ENCODE data around the gene ANKRD13B.

ANKRD13B gene

DNA sequence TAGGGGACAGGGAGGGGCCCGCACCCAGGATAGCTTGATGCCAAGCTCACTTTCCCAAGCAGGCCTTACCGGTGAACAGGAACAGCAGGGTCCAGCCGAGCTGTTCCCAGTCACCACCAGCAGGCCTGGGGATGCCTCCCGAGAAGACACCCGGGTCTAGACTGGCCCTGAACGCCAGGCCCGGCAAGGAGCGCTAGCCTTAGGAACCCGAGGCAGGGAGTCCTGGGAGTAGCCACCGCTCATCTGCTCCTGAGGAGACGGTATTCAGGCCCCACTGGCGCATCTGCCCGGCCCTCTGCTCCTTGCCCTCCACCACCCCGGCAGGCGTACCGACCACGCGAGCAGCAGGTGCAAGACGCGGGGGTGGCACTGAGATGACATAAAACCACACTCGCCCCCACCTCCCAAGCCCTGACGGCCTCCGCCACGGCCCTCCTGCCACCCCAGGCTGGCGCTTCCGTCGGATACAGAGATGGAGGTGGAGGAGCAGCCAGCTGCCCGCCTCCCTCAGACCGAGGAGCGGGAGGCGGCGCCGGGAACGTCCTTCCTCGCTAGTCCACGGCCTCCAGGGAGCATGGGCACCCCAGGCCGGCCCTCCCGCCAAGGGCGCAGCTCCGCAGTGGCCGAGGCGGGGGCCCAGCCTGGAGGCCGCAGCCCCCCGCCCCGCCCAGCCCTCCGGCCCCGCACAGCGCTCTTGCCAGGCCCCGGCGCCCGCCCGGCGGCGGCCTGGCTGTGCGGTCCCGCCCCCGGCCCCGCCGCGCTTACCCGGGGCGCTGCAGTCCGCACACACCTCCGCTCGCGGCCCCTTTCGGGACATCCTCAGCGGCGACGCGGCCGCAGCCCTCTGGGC, 4.1 kb upstream of the ANKRD13B start (continued):
- TF ChIP-seq, protein P1, sequence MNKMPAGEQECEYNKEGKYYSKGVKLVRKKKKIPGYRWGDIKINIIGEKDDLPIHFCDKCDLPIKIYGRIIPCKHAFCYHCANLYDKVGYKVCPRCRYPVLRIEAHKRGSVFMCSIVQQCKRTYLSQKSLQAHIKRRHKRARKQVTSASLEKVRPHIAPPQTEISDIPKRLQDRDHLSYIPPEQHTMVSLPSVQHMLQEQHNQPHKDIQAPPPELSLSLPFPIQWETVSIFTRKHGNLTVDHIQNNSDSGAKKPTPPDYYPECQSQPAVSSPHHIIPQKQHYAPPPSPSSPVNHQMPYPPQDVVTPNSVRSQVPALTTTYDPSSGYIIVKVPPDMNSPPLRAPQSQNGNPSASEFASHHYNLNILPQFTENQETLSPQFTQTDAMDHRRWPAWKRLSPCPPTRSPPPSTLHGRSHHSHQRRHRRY (tag by site-specific recombination; IDR thresholded peaks at IDR 0.05), result no peak
- TF ChIP-seq OSR2 (tag by site-specific recombination; IDR thresholded peaks at IDR 0.05) (no peak), ZNF133 (tag by site-specific recombination; IDR thresholded peaks at IDR 0.05) (no peak), ZNF76 (tag by site-specific recombination; IDR thresholded peaks at IDR 0.05; ENCODE audit: borderline replicate concordance, low read depth) (no peak), SALL2 (tag by site-specific recombination; IDR thresholded peaks at IDR 0.05; ENCODE audit: borderline replicate concordance) (no peak), ZFHX2 (tag by site-specific recombination; conservative IDR thresholded peaks at IDR 0.05) (peak; percentile 97), INSM2 (tag by site-specific recombination; IDR thresholded peaks at IDR 0.05) (no peak), KLF7 (tag by site-specific recombination; IDR thresholded peaks at IDR 0.05; ENCODE audit: borderline replicate concordance) (no peak), ZNF394 (tag by site-specific recombination; IDR thresholded peaks at IDR 0.05; ENCODE audit: borderline replicate concordance) (peak; percentile 78; the same call in 1 of the 2 replicates), ZNF449 (tag by site-specific recombination; IDR thresholded peaks at IDR 0.05) (no peak), ZNF169 (tag by site-specific recombination; IDR thresholded peaks at IDR 0.05) (no peak), GLI4 (tag by site-specific recombination; IDR thresholded peaks at IDR 0.05) (peak; percentile 49; the same call in 1 of the 2 replicates), ZNF664 (tag by site-specific recombination; IDR thresholded peaks at IDR 0.05) (no peak), BCL11A (tag by site-specific recombination; IDR thresholded peaks at IDR 0.05; ENCODE audit: low read depth) (no peak), WT1 (tag by site-specific recombination; IDR thresholded peaks at IDR 0.05) (no peak), ZNF626 (tag by site-specific recombination; IDR thresholded peaks at IDR 0.05) (no peak), ZNF571 (tag by site-specific recombination; IDR thresholded peaks at IDR 0.05) (no peak), HOXC10 (CRISPR knock-in tag; IDR thresholded peaks at IDR 0.05) (no peak), GLI2 (tag by site-specific recombination; IDR thresholded peaks at IDR 0.05; ENCODE audit: borderline replicate concordance, low read depth) (no peak), ZNF416 (tag by site-specific recombination; IDR thresholded peaks at IDR 0.05) (no peak), ZNF140 (tag by site-specific recombination; IDR thresholded peaks at IDR 0.05) (no peak), ZNF48 (tag by site-specific recombination; IDR thresholded peaks at IDR 0.05) (no peak), ZSCAN23 (tag by site-specific recombination; IDR thresholded peaks at IDR 0.05) (no peak), ZSCAN16 (tag by site-specific recombination; IDR thresholded peaks at IDR 0.05) (no peak)
- TF ChIP-seq, protein P2, sequence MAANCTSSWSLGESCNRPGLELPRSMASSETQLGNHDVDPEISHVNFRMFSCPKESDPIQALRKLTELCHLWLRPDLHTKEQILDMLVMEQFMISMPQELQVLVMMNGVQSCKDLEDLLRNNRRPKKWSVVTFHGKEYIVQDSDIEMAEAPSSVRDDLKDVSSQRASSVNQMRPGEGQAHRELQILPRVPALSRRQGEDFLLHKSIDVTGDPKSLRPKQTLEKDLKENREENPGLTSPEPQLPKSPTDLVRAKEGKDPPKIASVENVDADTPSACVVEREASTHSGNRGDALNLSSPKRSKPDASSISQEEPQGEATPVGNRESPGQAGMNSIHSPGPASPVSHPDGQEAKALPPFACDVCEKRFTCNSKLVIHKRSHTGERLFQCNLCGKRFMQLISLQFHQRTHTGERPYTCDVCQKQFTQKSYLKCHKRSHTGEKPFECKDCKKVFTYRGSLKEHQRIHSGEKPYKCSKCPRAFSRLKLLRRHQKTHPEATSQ (tag by site-specific recombination; IDR thresholded peaks at IDR 0.05), result no peak
- TF ChIP-seq, protein P3, sequence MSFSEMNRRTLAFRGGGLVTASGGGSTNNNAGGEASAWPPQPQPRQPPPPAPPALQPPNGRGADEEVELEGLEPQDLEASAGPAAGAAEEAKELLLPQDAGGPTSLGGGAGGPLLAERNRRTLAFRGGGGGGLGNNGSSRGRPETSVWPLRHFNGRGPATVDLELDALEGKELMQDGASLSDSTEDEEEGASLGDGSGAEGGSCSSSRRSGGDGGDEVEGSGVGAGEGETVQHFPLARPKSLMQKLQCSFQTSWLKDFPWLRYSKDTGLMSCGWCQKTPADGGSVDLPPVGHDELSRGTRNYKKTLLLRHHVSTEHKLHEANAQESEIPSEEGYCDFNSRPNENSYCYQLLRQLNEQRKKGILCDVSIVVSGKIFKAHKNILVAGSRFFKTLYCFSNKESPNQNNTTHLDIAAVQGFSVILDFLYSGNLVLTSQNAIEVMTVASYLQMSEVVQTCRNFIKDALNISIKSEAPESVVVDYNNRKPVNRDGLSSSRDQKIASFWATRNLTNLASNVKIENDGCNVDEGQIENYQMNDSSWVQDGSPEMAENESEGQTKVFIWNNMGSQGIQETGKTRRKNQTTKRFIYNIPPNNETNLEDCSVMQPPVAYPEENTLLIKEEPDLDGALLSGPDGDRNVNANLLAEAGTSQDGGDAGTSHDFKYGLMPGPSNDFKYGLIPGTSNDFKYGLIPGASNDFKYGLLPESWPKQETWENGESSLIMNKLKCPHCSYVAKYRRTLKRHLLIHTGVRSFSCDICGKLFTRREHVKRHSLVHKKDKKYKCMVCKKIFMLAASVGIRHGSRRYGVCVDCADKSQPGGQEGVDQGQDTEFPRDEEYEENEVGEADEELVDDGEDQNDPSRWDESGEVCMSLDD (tag by site-specific recombination; IDR thresholded peaks at IDR 0.05), result no peak
- TF ChIP-seq, protein P4, sequence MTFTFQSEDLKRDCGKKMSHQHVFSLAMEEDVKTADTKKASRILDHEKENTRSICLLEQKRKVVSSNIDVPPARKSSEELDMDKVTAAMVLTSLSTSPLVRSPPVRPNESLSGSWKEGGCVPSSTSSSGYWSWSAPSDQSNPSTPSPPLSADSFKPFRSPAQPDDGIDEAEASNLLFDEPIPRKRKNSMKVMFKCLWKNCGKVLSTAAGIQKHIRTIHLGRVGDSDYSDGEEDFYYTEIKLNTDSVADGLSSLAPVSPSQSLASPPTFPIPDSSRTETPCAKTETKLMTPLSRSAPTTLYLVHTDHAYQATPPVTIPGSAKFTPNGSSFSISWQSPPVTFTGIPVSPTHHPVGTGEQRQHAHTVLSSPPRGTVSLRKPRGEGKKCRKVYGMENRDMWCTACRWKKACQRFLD (tag by site-specific recombination; IDR thresholded peaks at IDR 0.05), result no peak
